OCI-LY3 (cell line): ENCODE measurements around the gene EXD3.

Source experiments
- H2AFZ ChIP-seq: fragments of 200-600, 300-600 bp; shearing (Covaris generic); 2 replicates; pipeline ENCODE4 v1.6.0; 2014; ENCODE audit warnings: antibody characterized with exemption, low read depth, low read length
- H3K27ac ChIP-seq: fragments of 200-600, 300-600 bp; sonication (generic); 2 replicates; pipeline ENCODE4 v1.5.1; 2014; ENCODE audit warnings: mild to moderate bottlenecking, low read length, moderate library complexity, mixed read lengths
- H3K27me3 ChIP-seq: fragments of 200-600, 300-600 bp; sonication (generic); 2 replicates; pipeline ENCODE4 v1.6.1; 2014; ENCODE audit warnings: low read depth, low read length, mixed read lengths
- H3K36me3 ChIP-seq: fragments of 200-600, 300-600 bp; sonication (generic); replicated peaks from 2 replicates; pipeline ENCODE3; 2014; ENCODE audit warnings: low read depth, low read length, mixed read lengths
- H3K4me1 ChIP-seq: fragments of 300-600, 200-600 bp; sonication (generic); 2 replicates; pipeline ENCODE4 v1.6.1; 2014; ENCODE audit warnings: low read length, mixed read lengths
- H3K4me2 ChIP-seq: fragments of 200-600, 300-600 bp; sonication (generic); 2 replicates; pipeline ENCODE4 v1.6.1; 2014; ENCODE audit warnings: low read length, mixed read lengths
- H3K4me3 ChIP-seq: fragments of 300-600, 200-600 bp; sonication (generic); 2 replicates; pipeline ENCODE4 v1.5.1; 2014; ENCODE audit warnings: antibody characterized with exemption, mild to moderate bottlenecking, low read length, moderate library complexity
- H3K79me2 ChIP-seq: fragments of 300-600, 200-600 bp; shearing (Covaris generic); 2 replicates; pipeline ENCODE4 v1.6.1; 2014; ENCODE audit warnings: mild to moderate bottlenecking, low read length, mixed read lengths
- H3K9ac ChIP-seq: fragments of 300-600, 200-600 bp; shearing (Covaris generic); 2 replicates; pipeline ENCODE4 v1.6.0; 2014; ENCODE audit warnings: mild to moderate bottlenecking, low read length, moderate library complexity
- H3K9me3 ChIP-seq: fragments of 200-600, 300-600 bp; shearing (Covaris generic); 2 replicates; pipeline ENCODE4 v1.6.1; 2014; ENCODE audit warnings: low read length, mixed read lengths; ENCODE audit not compliant: insufficient read depth
- H4K20me1 ChIP-seq: fragments of 200-600, 300-600 bp; sonication (generic); 2 replicates; pipeline ENCODE4 v1.6.1; 2016; ENCODE audit warnings: low read length, mixed read lengths; ENCODE audit not compliant: insufficient read depth
- CTCF ChIP-seq: fragments of 200-600, 300-600 bp; sonication (generic); IDR thresholded peaks from 2 replicates; pipeline ENCODE4 v1.5.1; 2014; ENCODE audit warnings: antibody characterized with exemption, low read length, low read depth
- EZH2phosphoT487 ChIP-seq: fragments of 200-600 bp; shearing (Covaris generic); IDR thresholded peaks from 2 replicates; pipeline ENCODE4 v1.6.1; 2018; ENCODE audit warnings: antibody characterized with exemption, mixed run types, low read depth

Gene EXD3

GRCh38 chr9:137298401-137299202 lies 124.4 kb downstream of the EXD3 start:
- Histone ChIP-seq H3K79me2 (no peaks in the 10 kb centered on the region), H3K4me1 (peaks cover 33% of the 10 kb centered on the region), H3K9ac (peak overlapping the region; percentile 39; the same call in 1 of the 2 replicates), H2AFZ (peak overlapping the region; percentile 77), H3K9me3 (no peaks in the 10 kb centered on the region), H3K36me3 (no peaks in the 10 kb centered on the region), H3K27ac (peak overlapping the region; percentile 43), H3K4me2 (peak overlapping the region; percentile 73), H4K20me1 (no peaks in the 10 kb centered on the region), H3K4me3 (peak overlapping the region; percentile 54), H3K27me3 (no peaks in the 10 kb centered on the region)
- TF ChIP-seq EZH2phosphoT487 (no peak), CTCF (no peak)

- H2AFZ ChIP-seq = no peak overlapping the region
- H3K4me2 ChIP-seq = 0 out of 2 replicates have a peak overlapping the region, but pooled peaks have one; percentile 73
- TF ChIP-seq CTCF (0 out of 2 replicates have a peak, but pooled peaks have one; percentile 1), EZH2phosphoT487 (no peak)
- H4K20me1 ChIP-seq = no peaks in the 10 kb centered on the region
- H3K9ac ChIP-seq = no peak overlapping the region
- H3K4me1 ChIP-seq = peaks cover 33% of the 10 kb centered on the region
- no peaks in the 10 kb centered on the region for H3K79me2 ChIP-seq
- H3K27ac ChIP-seq = peak overlapping the region; percentile 26; the same call in 1 of the 2 replicates
- no peaks in the 10 kb centered on the region for H3K27me3 ChIP-seq
- H3K4me3 ChIP-seq = no peak overlapping the region
- H3K9me3 ChIP-seq = no peaks in the 10 kb centered on the region
- no peaks in the 10 kb centered on the region for H3K36me3 ChIP-seq
Observed at GRCh38 chr9:137297966-137298365, 125.0 kb downstream of the EXD3 start.

- Histone ChIP-seq H3K4me3 (no peak overlapping the region), H3K4me1 (peaks cover 33% of the 10 kb centered on the region), H3K27ac (no peak overlapping the region), H3K9me3 (no peaks in the 10 kb centered on the region), H3K36me3 (no peaks in the 10 kb centered on the region), H4K20me1 (no peaks in the 10 kb centered on the region), H3K9ac (no peak overlapping the region), H3K79me2 (no peaks in the 10 kb centered on the region), H3K27me3 (no peaks in the 10 kb centered on the region), H2AFZ (no peak overlapping the region), H3K4me2 (no peak overlapping the region)
- TF ChIP-seq EZH2phosphoT487 (no peak), CTCF (no peak)
Observed at GRCh38 chr9:137296670-137297664, 126.0 kb downstream of the EXD3 start.
